Hepatocyte (in vitro differentiated cells): ENCODE data around the gene KRT71. TPM values are rescaled to one million over a fixed set of nuclear protein-coding genes. Genes with fewer than 3 reads are reported as not detected.
"Not testable (repeated sequence)": the region's sequence is repeated elsewhere in the genome, so short reads cannot be mapped to it uniquely, and the experiment has no call there.

Experiments used
- DNase-seq: peaks from one replicate; pipeline ENCODE4 v3.0.0-alpha.2; 2016; ENCODE audit warnings: low spot score
- H2AFZ ChIP-seq: fragments of 200-600 bp; sonication (generic); 2 replicates; pipeline ENCODE4 v1.6.0; 2016; ENCODE audit warnings: antibody characterized with exemption, mild to moderate bottlenecking
- H3K27ac ChIP-seq: fragments of 200-600 bp; sonication (generic); 2 replicates; pipeline ENCODE4 v1.5.1; 2016; ENCODE audit warnings: mild to moderate bottlenecking
- H3K27me3 ChIP-seq: fragments of 200-600 bp; sonication (generic); 2 replicates; pipeline ENCODE4 v1.6.1; 2016
- H3K36me3 ChIP-seq: fragments of 200-600 bp; sonication (generic); replicated peaks from 2 replicates; pipeline ENCODE4 v1.5.1; 2016; ENCODE audit warnings: low read depth; ENCODE audit not compliant: insufficient read depth
- H3K4me1 ChIP-seq: fragments of 200-600 bp; sonication (generic); 2 replicates; pipeline ENCODE4 v1.5.1; 2016; ENCODE audit warnings: mild to moderate bottlenecking, moderate library complexity; ENCODE audit not compliant: insufficient read depth
- H3K4me2 ChIP-seq: fragments of 200-600 bp; sonication (generic); 2 replicates; pipeline ENCODE4 v1.6.0; 2016
- H3K4me3 ChIP-seq: fragments of 200-600 bp; sonication (generic); 2 replicates; pipeline ENCODE4 v1.5.1; 2016; ENCODE audit warnings: mild to moderate bottlenecking
- H3K79me2 ChIP-seq: fragments of 200-600 bp; sonication (generic); 2 replicates; pipeline ENCODE4 v1.6.0; 2017; ENCODE audit warnings: mild to moderate bottlenecking
- H3K9me2 ChIP-seq: fragments of 200-600 bp; sonication (generic); replicated peaks from 2 replicates; pipeline ENCODE4 v1.6.0; 2017; ENCODE audit warnings: mild to moderate bottlenecking; ENCODE audit not compliant: insufficient read depth
- H3K9me3 ChIP-seq: fragments of 200-600 bp; sonication (generic); 2 replicates; pipeline ENCODE4 v1.5.1; 2016; ENCODE audit warnings: low read depth, mild to moderate bottlenecking
- H4K20me1 ChIP-seq: fragments of 200-600 bp; sonication (generic); 2 replicates; pipeline ENCODE4 v1.6.0; 2016; ENCODE audit warnings: mild to moderate bottlenecking; ENCODE audit not compliant: insufficient read depth, poor library complexity, severe bottlenecking
- EZH2 ChIP-seq: fragments of 200-600 bp; sonication (generic); IDR thresholded peaks from 2 replicates; pipeline ENCODE4 v1.6.1; 2016; ENCODE audit warnings: antibody characterized with exemption, mild to moderate bottlenecking, borderline replicate concordance
- EZH2phosphoT487 ChIP-seq: fragments of 200-600 bp; sonication (generic); IDR thresholded peaks from one replicate; pipeline ENCODE4 v1.6.1; 2018; ENCODE audit warnings: antibody characterized with exemption, mild to moderate bottlenecking, low read depth, moderate library complexity; ENCODE audit not compliant: unreplicated experiment, severe bottlenecking
- WGBS: methylation state at CpG from one replicate; pipeline ENCODE4 v1.1.6; 2016; ENCODE audit warnings: low lambda C conversion rate; ENCODE audit errors: missing lambda C conversion rate; 5-methylcytosine and 5-hydroxymethylcytosine counted together
- polyA plus RNA-seq: library from polyadenylated mRNA; unstranded; fragments of >200 nt; fragmentation: Nextera tagmentation; extraction: Ambion mirVana; gene quantifications from 2 replicates; pipeline ENCODE4 v1.2.1, GENCODE V29; 2016
- total RNA-seq: library from RNA; depleted of rRNA; stranded (reverse); fragments of >200 nt; gene quantifications from 2 replicates; pipeline ENCODE4 v1.2.3, GENCODE V29; 2014
- TF ChIP-seq, protein P1 (sequence below): fragments of 200-600 bp; sonication (generic); IDR thresholded peaks from 2 replicates; pipeline ENCODE4 v1.5.1; 2016; ENCODE audit warnings: antibody characterized with exemption, mild to moderate bottlenecking; ENCODE audit not compliant: poor library complexity

The KRT71 gene
- total and polyA plus RNA-seq, 2 experiments from 2014 or later = not detected

DNA sequence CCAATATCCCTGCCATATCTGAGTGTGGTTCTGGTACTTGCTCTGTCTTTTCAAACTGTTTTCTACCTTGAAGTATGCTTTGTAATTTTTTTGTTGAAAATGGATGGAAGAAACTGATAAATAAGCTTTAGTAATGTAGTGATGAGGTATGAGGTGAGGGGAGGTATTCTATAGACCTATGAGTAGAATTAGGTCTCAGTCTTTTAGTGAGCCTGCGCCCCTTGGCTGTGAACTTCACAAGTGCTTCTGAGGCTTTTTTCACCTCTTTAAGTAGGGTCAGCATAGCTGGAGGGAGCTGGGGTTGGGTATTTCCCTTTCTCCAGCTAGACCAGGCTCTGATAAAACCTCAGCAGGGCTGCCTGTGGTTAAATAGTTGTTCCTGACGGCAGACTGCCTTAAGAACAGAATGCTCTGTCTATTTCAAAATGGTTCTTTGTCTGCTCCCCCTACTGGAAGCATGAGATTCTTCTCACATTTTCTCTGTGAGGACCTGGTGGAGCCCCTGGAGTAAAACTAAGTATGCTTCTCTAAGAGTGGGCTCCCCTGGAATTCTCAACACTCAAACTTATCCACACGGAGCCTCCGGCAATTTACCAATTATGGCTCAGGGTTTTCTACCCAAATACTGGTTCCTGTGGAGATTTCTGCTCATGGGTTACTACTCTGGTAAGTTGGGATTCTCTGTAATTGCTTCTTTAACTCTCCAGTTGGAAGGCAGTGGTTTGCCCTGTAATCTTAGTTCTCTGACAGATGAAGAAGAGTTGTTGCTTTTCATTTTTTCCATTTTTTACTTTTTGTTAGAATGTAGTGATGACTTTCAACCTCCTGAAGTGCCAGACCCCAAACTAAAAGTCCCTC, 45.9 kb downstream of the KRT71 start:
- Histone ChIP-seq H3K4me1 (no peaks in the 10 kb centered on the region), H3K36me3 (no peaks in the 10 kb centered on the region), H4K20me1 (no peaks in the 10 kb centered on the region), H3K79me2 (no peaks in the 10 kb centered on the region), H3K4me3 (no peak overlapping the region), H3K4me2 (no peak overlapping the region), H3K9me2 (no peaks in the 10 kb centered on the region), H3K9me3 (no peaks in the 10 kb centered on the region), H2AFZ (no peak overlapping the region), H3K27ac (no peak overlapping the region), H3K27me3 (no peaks in the 10 kb centered on the region)
- 31% methylated on average over 4 of the region's 4 CpGs for WGBS
- TF ChIP-seq EZH2 (no peak), EZH2phosphoT487 (no peak)
- TF ChIP-seq, protein P1, sequence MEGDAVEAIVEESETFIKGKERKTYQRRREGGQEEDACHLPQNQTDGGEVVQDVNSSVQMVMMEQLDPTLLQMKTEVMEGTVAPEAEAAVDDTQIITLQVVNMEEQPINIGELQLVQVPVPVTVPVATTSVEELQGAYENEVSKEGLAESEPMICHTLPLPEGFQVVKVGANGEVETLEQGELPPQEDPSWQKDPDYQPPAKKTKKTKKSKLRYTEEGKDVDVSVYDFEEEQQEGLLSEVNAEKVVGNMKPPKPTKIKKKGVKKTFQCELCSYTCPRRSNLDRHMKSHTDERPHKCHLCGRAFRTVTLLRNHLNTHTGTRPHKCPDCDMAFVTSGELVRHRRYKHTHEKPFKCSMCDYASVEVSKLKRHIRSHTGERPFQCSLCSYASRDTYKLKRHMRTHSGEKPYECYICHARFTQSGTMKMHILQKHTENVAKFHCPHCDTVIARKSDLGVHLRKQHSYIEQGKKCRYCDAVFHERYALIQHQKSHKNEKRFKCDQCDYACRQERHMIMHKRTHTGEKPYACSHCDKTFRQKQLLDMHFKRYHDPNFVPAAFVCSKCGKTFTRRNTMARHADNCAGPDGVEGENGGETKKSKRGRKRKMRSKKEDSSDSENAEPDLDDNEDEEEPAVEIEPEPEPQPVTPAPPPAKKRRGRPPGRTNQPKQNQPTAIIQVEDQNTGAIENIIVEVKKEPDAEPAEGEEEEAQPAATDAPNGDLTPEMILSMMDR = peak; percentile 67
- DNase-seq = peak; percentile 66

DNA sequence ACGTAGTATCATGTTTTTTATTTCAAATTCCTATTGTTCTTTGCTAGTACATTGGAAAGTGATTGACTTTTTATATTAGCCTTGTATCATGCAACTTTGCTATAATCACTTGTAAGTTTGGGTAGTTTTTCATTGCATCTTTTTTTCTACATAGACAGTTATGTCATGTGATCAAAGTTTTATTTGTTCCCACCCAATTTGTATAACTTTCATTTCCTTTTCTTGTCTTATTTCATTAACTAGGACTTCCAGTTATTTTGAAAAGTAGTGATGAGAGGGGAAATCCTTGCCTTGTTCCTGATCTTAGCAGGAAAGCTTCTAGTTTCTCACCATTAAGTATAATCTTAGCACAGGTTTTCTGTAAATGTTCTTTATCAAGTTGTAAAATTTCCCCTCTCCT, 50.1 kb downstream of the KRT71 start:
- H3K9me3 ChIP-seq = no peaks in the 10 kb centered on the region
- no peak for TF ChIP-seq EZH2
- TF ChIP-seq, protein P1 = no peak
- TF ChIP-seq EZH2phosphoT487 = no peak
- H3K4me1 ChIP-seq = no peaks in the 10 kb centered on the region
- no peak for DNase-seq
- H3K4me3 ChIP-seq = no peak overlapping the region
- WGBS = 98% methylated on average over 1 of the region's 1 CpG
- no peaks in the 10 kb centered on the region for H4K20me1 ChIP-seq
- H3K36me3 ChIP-seq = no peaks in the 10 kb centered on the region
- no peaks in the 10 kb centered on the region for H3K9me2 ChIP-seq
- H3K27me3 ChIP-seq = no peaks in the 10 kb centered on the region
- no peak overlapping the region for H2AFZ ChIP-seq
- H3K4me2 ChIP-seq = no peak overlapping the region
- H3K79me2 ChIP-seq = no peaks in the 10 kb centered on the region
- no peak overlapping the region for H3K27ac ChIP-seq

DNA sequence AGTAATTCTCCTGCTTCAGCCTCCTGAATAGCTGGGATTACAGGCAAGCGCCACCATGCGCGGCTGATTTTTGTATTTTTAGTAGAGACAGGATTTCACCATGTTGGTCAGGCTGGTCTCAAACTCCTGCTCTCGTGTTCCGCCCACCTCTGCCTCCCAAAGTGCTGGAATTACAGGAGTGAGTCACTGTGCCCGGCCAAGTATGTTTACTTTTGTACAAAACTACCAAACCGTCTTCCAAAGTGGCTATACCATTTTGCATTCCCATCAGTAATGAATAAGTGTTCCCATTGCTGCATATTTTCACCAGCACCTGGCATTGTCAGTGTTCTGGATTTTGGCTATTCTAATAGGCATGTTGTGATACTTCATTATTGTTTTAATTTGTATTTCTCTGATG, 51.5 kb downstream of the KRT71 start:
- no peak overlapping the region for H3K27ac ChIP-seq
- H3K27me3 ChIP-seq = no peaks in the 10 kb centered on the region
- 81% methylated on average over 7 of the region's 7 CpGs for WGBS

DNA sequence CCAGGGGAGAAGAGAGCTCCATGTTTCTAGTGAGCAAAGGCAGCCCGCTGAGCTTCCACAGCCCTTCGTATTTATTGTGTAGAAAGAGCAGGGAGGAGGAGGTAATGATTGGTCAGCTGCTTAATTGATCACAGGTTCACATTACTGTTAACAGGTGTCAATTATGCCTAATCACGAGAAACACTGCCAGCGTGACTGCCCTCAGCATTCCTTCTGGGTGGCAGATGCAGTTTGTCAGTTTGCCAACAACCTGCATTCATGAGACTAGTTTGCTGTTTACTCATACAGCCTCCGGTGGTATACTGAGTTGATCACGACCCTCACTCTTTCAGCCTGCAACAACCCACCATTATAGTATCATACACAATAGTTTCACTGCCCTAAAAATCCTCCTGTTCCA, 52.4 kb downstream of the KRT71 start:
- H3K4me2 ChIP-seq, H3K36me3 ChIP-seq, H3K27me3 ChIP-seq, H4K20me1 ChIP-seq, DNase-seq, H2AFZ ChIP-seq, H3K9me2 ChIP-seq, H3K4me1 ChIP-seq, H3K79me2 ChIP-seq, H3K27ac ChIP-seq, H3K4me3 ChIP-seq, H3K9me3 ChIP-seq: not testable (repeated sequence)
- 91% methylated on average over 6 of the region's 6 CpGs for WGBS

More for the DNA sequence above, 51.5 kb downstream of the KRT71 start:
- Histone ChIP-seq H4K20me1 (no peaks in the 10 kb centered on the region), H3K4me3 (no peak overlapping the region), H3K79me2 (no peaks in the 10 kb centered on the region), H3K9me3 (no peaks in the 10 kb centered on the region), H3K36me3 (no peaks in the 10 kb centered on the region), H2AFZ (no peak overlapping the region), H3K4me1 (no peaks in the 10 kb centered on the region), H3K4me2 (no peak overlapping the region), H3K9me2 (no peaks in the 10 kb centered on the region)
- TF ChIP-seq EZH2 = no peak
- TF ChIP-seq, protein P1 = no peak
- TF ChIP-seq EZH2phosphoT487 = no peak
- no peak for DNase-seq
